AG04450 (cell line): ENCODE measurements around the gene PEG3. TPM values are rescaled to one million over a fixed set of nuclear protein-coding genes. Genes with fewer than 3 reads are reported as not detected.

Source experiments
- CTCF ChIA-PET: fragments of 300-600, 350-600 bp; formaldehyde crosslinking; extraction: SDS; loops from one replicate; lab custom pipeline; 2022; ENCODE audit warnings: antibody characterized with exemption, inconsistent platforms; lab: Charles Lee
- POLR2A ChIA-PET: fragments of 350-600 bp; formaldehyde crosslinking; extraction: SDS; loops from one replicate; lab custom pipeline; 2021; ENCODE audit warnings: antibody characterized with exemption, inconsistent platforms; lab: Yijun Ruan, JAX
- DNase-seq: peaks from one replicate; pipeline ENCODE4 v3.0.0-alpha.2; 2011; ENCODE audit warnings: low read depth, low spot score
- H3K27ac ChIP-seq: one replicate; pipeline ENCODE4 v1.5.1; 2012; ENCODE audit warnings: low read depth, low read length, control low read depth
- H3K27me3 ChIP-seq: one replicate; pipeline ENCODE4 v1.6.0; 2012; ENCODE audit warnings: low read length; ENCODE audit not compliant: control insufficient read depth, insufficient read depth
- H3K4me3 ChIP-seq: 2 replicates; pipeline ENCODE4 v1.5.1; 2011; ENCODE audit warnings: mild to moderate bottlenecking, low read depth, low read length, control low read depth
- H3K9me3 ChIP-seq: 2 replicates; pipeline ENCODE4 v1.5.1; 2012; ENCODE audit warnings: low read length; ENCODE audit not compliant: control insufficient read depth, insufficient read depth
- CTCF ChIP-seq: IDR thresholded peaks from 2 replicates; pipeline ENCODE4 v1.5.1; 2011; ENCODE audit warnings: low read depth, low read length, control low read depth, inconsistent platforms
- polyA plus RNA-seq: library from polyadenylated mRNA; depleted of rRNA; stranded (reverse); fragments of >200 nt; gene quantifications from 2 replicates; pipeline ENCODE4 v1.2.3, GENCODE V29; 2011

The PEG3 gene
- polyA plus RNA-seq, 1 experiment, result not detected

- CTCF ChIA-PET, result no interaction called here
- no peak overlapping the region for H3K27ac ChIP-seq
- POLR2A ChIA-PET, result no interaction called here
Measured at GRCh38 chr19:56822755-56823154, 17.8 kb downstream of the PEG3 start.

DNA sequence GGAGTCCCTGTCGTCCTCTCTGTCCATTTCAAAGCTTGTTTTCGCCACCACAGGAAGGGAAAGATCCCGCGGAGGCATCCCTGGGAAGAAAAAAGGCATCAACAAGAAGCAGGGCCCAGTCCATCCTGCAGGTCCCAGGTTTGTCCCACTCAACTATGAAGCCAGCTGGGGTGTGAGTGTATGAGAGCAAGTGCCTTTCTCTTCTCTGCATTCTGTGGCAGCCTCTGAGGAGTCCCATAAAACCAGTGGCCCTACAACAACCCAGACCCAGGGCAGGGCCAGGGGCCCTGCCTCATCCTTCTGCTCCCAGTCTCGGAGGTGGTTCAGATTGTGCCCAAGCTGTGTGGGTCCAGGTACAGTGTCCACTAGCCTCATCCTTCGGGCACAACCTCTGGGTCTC is 18.9 kb downstream of the PEG3 start:
- Histone ChIP-seq H3K4me3 (no peak overlapping the region), H3K27ac (no peak overlapping the region), H3K27me3 (no peaks in the 10 kb centered on the region), H3K9me3 (peaks cover 66% of the 10 kb centered on the region)
- DNase-seq, result no peak
- ChIA-PET CTCF (no interaction called here), POLR2A (no interaction called here)
- TF ChIP-seq CTCF, result no peak

More at GRCh38 chr19:56822755-56823154, 17.8 kb downstream of the PEG3 start:
- H3K27me3 ChIP-seq, result no peaks in the 10 kb centered on the region
- no peak for TF ChIP-seq CTCF
- DNase-seq, result no peak
- peaks cover 57% of the 10 kb centered on the region for H3K9me3 ChIP-seq
- no peak overlapping the region for H3K4me3 ChIP-seq

- Histone ChIP-seq H3K27me3 (no peaks in the 10 kb centered on the region), H3K27ac (no peak overlapping the region), H3K9me3 (peaks cover 68% of the 10 kb centered on the region), H3K4me3 (no peak overlapping the region)
- no peak for TF ChIP-seq CTCF
- DNase-seq, result no peak
- CTCF ChIA-PET, result interaction anchor here (0.5 to 0.6 kb wide), 2 partner anchors 29 to 554 kb away, joined by 3 to 6 read pairs; no protein-coding TSS in a partner anchor
- POLR2A ChIA-PET, result no interaction called here
Measured at GRCh38 chr19:56821209-56821608, 19.3 kb downstream of the PEG3 start.

- Histone ChIP-seq H3K9me3 (peaks cover 62% of the 10 kb centered on the region), H3K27me3 (no peaks in the 10 kb centered on the region), H3K4me3 (no peak overlapping the region), H3K27ac (no peak overlapping the region)
- no peak for TF ChIP-seq CTCF
- DNase-seq, result no peak
- CTCF ChIA-PET, result no interaction called here
- POLR2A ChIA-PET, result no interaction called here
Measured at GRCh38 chr19:56819166-56819565, 21.4 kb downstream of the PEG3 start.

- Histone ChIP-seq H3K27me3 (no peaks in the 10 kb centered on the region), H3K9me3 (peaks cover 36% of the 10 kb centered on the region), H3K4me3 (no peak overlapping the region), H3K27ac (no peak overlapping the region)
- no peak for DNase-seq
- ChIA-PET CTCF (no interaction called here), POLR2A (no interaction called here)
- TF ChIP-seq CTCF, result no peak
Measured at GRCh38 chr19:56814656-56815055, 25.9 kb downstream of the PEG3 start.
